Peyer's patch (tissue), 4 donors: ENCODE results near the gene PCP4L1. TPM values are rescaled to one million over a fixed set of nuclear protein-coding genes. Genes with fewer than 3 reads are reported as not detected.

Experiments used
- DNase-seq, 3 donors: peaks; one replicate each; pipeline ENCODE4 v3.0.0-alpha.2; 2017 to 2019
- H3K27ac ChIP-seq, 4 donors: fragments of 200-600 bp; sonication (generic); one replicate each; pipeline ENCODE4 v1.5.1; 2016 to 2019
- H3K27me3 ChIP-seq, 2 donors: fragments of 200-600 bp; sonication (generic); one replicate each; pipeline ENCODE4 v1.5.1; 2019
- H3K36me3 ChIP-seq, 3 donors: fragments of 200-600 bp; sonication (generic); one replicate each; pipeline ENCODE4 v1.5.1; 2016 to 2019
- H3K4me1 ChIP-seq, 4 donors: fragments of 200-600 bp; sonication (generic); one replicate each; pipeline ENCODE4 v1.5.1; 2016 to 2019
- H3K4me3 ChIP-seq, 4 donors: fragments of 200-600 bp; sonication (generic); 1 replicate in 3 of 4; 2 replicates in 1 of 4; pipeline ENCODE4 v1.5.1; 2016 to 2019; ENCODE audit warnings: mild to moderate bottlenecking in 1 of 4
- H3K9me3 ChIP-seq, 4 donors: fragments of 200-600 bp; sonication (generic); one replicate each; pipeline ENCODE4 v1.5.1; 2016 to 2019; ENCODE audit warnings: mild to moderate bottlenecking in 1 of 4
- CTCF ChIP-seq, 6 experiments: fragments of 450-650 bp in 4 of 6; fragments of 200-600 bp in 2 of 6; sonication (generic) in 1 of 6; IDR thresholded peaks; one replicate each; pipeline ENCODE4 v1.5.1; 2017 to 2019; ENCODE audit warnings: antibody characterized with exemption in 6 of 6, mild to moderate bottlenecking in 3 of 6, moderate library complexity in 1 of 6
- POLR2A ChIP-seq, 2 donors: fragments of 450-650 bp; IDR thresholded peaks; one replicate each; pipeline ENCODE4 v1.5.1; 2017; ENCODE audit warnings: antibody characterized with exemption in 2 of 2, mild to moderate bottlenecking in 2 of 2, moderate library complexity in 2 of 2
- total RNA-seq, 4 donors: library from RNA; depleted of rRNA; stranded (reverse); fragments of >200 nt; gene quantifications; one replicate each; pipeline ENCODE4 v1.1.0, GENCODE V29; 2016

The PCP4L1 gene
- total RNA-seq, 4 donors from 2014 or later: not detected

GRCh38 chr1:161233102-161233501, 25.4 kb upstream of the PCP4L1 start:
- no peak for DNase-seq
- Histone ChIP-seq H3K27me3 (no peaks in the 10 kb centered on the region), H3K36me3 (peaks cover 0 to 18% (median 0%) of the 10 kb centered on the region in 3 donors), H3K27ac (no peak overlapping the region), H3K4me1 (peaks cover 0 to 3% (median 0%) of the 10 kb centered on the region in 4 donors), H3K4me3 (no peak overlapping the region), H3K9me3 (no peaks in the 10 kb centered on the region)
- no peak for TF ChIP-seq CTCF (IDR thresholded peaks at IDR 0.05)
- TF ChIP-seq POLR2A (IDR thresholded peaks at IDR 0.05): no peak

DNA sequence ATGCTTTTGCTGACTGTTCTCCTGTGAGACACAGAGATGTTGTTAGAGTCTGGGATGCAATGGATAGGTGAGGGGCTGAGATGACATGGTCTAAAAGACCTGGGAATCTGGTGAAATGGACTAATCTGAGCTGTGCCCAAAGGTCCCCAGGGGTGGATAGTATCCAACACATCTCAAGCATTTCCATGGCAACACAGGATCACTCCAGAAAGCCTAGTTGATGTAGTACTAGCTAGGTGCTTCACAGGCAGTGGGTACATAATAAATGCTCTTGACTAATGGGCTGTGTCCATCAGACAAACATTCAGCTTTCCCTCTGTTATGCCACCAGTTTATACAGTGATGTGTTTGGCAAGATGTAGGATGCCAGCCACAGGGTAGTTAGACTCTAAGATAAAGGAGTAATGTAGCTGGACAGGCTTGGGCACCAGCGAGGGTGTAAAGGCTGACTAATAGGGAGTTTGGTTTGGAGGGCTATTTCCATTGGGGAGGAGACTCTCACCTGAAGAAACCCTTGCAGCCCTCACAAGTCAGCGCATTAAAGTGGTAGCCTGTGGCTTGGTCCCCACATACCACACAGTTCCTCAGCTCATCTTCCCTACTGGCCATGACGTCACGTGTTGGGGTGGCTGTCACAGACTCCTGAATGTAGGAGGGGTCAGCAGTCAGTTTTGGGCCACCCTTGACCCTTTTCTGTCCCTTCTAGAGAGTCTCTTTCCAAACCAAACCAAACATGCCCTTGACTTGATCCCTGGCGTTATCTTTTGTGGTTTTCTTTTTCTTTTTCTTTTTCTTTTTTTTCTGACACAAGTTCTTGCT, 22.4 kb upstream of the PCP4L1 start:
- H3K36me3 ChIP-seq: no peaks in the 10 kb centered on the region
- H3K4me3 ChIP-seq: no peak overlapping the region
- TF ChIP-seq POLR2A (IDR thresholded peaks at IDR 0.05): no peak
- TF ChIP-seq CTCF (IDR thresholded peaks at IDR 0.05): no peak
- no peaks in the 10 kb centered on the region for H3K27me3 ChIP-seq
- DNase-seq: no peak
- H3K27ac ChIP-seq: no peak overlapping the region
- no peaks in the 10 kb centered on the region for H3K4me1 ChIP-seq
- no peaks in the 10 kb centered on the region for H3K9me3 ChIP-seq

- H3K27me3 ChIP-seq: no peaks in the 10 kb centered on the region
- no peaks in the 10 kb centered on the region for H3K9me3 ChIP-seq
- peak within 1 kb of the TSS in 1 of 4 donors; percentile 27 for H3K4me3 ChIP-seq
- TF ChIP-seq POLR2A (IDR thresholded peaks at IDR 0.05) (no peak), CTCF (IDR thresholded peaks at IDR 0.05) (no peak)
- DNase-seq: peak in 2 of 3 donors; percentile 74 to 82
- no peaks in the 10 kb centered on the region for H3K36me3 ChIP-seq
- no peaks in the 10 kb centered on the region for H3K4me1 ChIP-seq
- H3K27ac ChIP-seq: peak within 1 kb of the TSS in 1 of 4 donors; percentile 43
Measured at GRCh38 chr1:161238039-161238473, 20.5 kb upstream of the PCP4L1 start, which contains the start of gene NR1I3. Gene NR1I3, minus strand, starts transcription at chr1:161238203. Its CDS starts 1,638 bp downstream, at chr1:161236565.

DNA sequence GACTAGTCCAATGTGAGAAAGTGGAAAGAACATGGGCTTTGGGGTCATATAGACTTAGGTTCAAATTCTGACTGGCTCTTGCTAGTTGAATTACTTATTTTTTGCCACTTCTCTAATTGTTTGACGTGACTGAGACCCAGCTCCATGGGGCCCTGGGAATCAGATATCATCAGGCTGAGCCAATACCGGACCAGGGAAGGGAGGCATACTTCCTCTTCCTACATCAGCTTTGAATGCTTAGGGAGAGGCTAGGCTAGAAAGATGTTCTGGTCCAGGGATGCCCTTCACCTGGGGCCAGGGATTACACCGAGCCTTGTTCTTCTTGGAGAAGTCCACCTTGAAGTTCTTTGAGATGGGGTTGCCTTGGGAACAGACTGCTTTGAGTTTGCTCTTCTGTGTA, 16.9 kb upstream of the PCP4L1 start:
- H3K36me3 ChIP-seq: no peaks in the 10 kb centered on the region
- DNase-seq: no peak
- no peaks in the 10 kb centered on the region for H3K4me1 ChIP-seq
- H3K27me3 ChIP-seq: no peaks in the 10 kb centered on the region
- TF ChIP-seq POLR2A (IDR thresholded peaks at IDR 0.05) (no peak), CTCF (IDR thresholded peaks at IDR 0.05) (no peak)
- H3K9me3 ChIP-seq: no peaks in the 10 kb centered on the region
- no peak overlapping the region for H3K4me3 ChIP-seq
- no peak overlapping the region for H3K27ac ChIP-seq

DNA sequence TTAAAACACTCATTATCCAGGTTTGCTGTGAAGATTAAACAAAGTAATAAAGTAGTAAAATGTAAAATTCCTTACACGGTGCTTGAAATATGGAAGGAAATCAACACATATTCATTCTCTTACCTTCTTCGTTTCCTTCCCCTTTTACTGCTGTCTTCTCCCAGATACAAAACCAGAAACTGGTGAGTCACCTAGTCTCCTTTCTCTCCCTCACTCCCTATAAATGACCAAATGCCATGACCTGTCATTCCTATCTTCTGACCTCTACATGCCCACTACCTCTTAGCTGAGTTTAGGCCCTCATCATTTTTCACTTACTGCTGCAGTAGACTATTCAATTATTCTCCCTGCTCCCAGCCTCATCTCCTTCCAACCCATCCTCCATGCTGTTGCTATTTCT, 16.2 kb upstream of the PCP4L1 start:
- no peak for TF ChIP-seq CTCF (IDR thresholded peaks at IDR 0.05)
- TF ChIP-seq POLR2A (IDR thresholded peaks at IDR 0.05): no peak
- Histone ChIP-seq H3K36me3 (no peaks in the 10 kb centered on the region), H3K4me1 (no peaks in the 10 kb centered on the region), H3K27me3 (no peaks in the 10 kb centered on the region), H3K27ac (no peak overlapping the region), H3K4me3 (no peak overlapping the region), H3K9me3 (no peaks in the 10 kb centered on the region)
- no peak for DNase-seq
